Endometrial microvascular endothelial cells (primary cell): ENCODE results near the gene MEST. TPM values are rescaled to one million over a fixed set of nuclear protein-coding genes. Genes with fewer than 3 reads are reported as not detected.

Source experiments
- total RNA-seq: library from RNA; depleted of rRNA; stranded (reverse); fragments of >200 nt; gene quantifications from one replicate; pipeline ENCODE4 v1.2.3, GENCODE V29; 2015; ENCODE audit errors: inconsistent ontology term

The MEST gene
- total RNA-seq, 1 donor from 2014 or later, result 8.7 TPM

Other genes with a start within 250 kb of the MEST start
- not detected for gene CPA2, start 225.2 kb upstream of the MEST start, total RNA-seq
- 0.28 TPM for gene CPA4, start 198.9 kb upstream of the MEST start, total RNA-seq
- not detected for gene CPA5, start 147.3 kb upstream of the MEST start, total RNA-seq
- not detected for gene CPA1, start 111.6 kb upstream of the MEST start, total RNA-seq
- gene CEP41, start 51.1 kb upstream of the MEST start, total RNA-seq, result 13.7 TPM
- gene COPG2, start 176.7 kb downstream of the MEST start, total RNA-seq, result 13.8 TPM
- gene TSGA13, start 194.5 kb downstream of the MEST start, total RNA-seq, result not detected
- gene KLF14, start 242.1 kb downstream of the MEST start, total RNA-seq, result not detected